Neutrophil (primary cell): ENCODE measurements around the gene ATP7B.
A peak's percentile ranks its signal among the peaks of the same experiment; 100 is the strongest.

Experiments used
- H3K27ac ChIP-seq: fragments of 200-600 bp; sonication (generic); 2 replicates; pipeline ENCODE4 v1.5.1; 2016; ENCODE audit warnings: mild to moderate bottlenecking, moderate library complexity
- H3K27me3 ChIP-seq: fragments of 200-600 bp; sonication (generic); 2 replicates; pipeline ENCODE4 v1.6.0; 2016; ENCODE audit warnings: mild to moderate bottlenecking
- H3K36me3 ChIP-seq: fragments of 200-600 bp; sonication (generic); 2 replicates; pipeline ENCODE4 v1.5.1; 2017
- H3K4me1 ChIP-seq, 2 experiments: fragments of 200-600 bp in 1 of 2; sonication (generic) in 1 of 2; 1 replicate in 1 of 2; 2 replicates in 1 of 2; pipeline versions ENCODE4 v1.5.1 to v1.6.1; 2013 to 2016; ENCODE audit warnings: low read depth in 1 of 2, low read length in 1 of 2, mild to moderate bottlenecking in 1 of 2, moderate library complexity in 1 of 2; ENCODE audit not compliant: control insufficient read depth in 1 of 2, insufficient read depth in 1 of 2
- H3K4me3 ChIP-seq, 2 experiments: fragments of 200-600 bp in 1 of 2; sonication (generic) in 1 of 2; 1 replicate in 1 of 2; 2 replicates in 1 of 2; pipeline ENCODE4 v1.5.1; 2013 to 2016; ENCODE audit warnings: low read depth in 1 of 2, low read length in 1 of 2, mild to moderate bottlenecking in 1 of 2, moderate library complexity in 1 of 2
- H3K9me3 ChIP-seq: fragments of 200-600 bp; sonication (generic); 2 replicates; pipeline ENCODE4 v1.5.1; 2016
- TF ChIP-seq, protein P1 (sequence below): fragments of 200-600 bp; sonication (generic); IDR thresholded peaks from 2 replicates; pipeline ENCODE4 v1.5.1; 2016; ENCODE audit warnings: antibody characterized with exemption

ATP7B gene

DNA sequence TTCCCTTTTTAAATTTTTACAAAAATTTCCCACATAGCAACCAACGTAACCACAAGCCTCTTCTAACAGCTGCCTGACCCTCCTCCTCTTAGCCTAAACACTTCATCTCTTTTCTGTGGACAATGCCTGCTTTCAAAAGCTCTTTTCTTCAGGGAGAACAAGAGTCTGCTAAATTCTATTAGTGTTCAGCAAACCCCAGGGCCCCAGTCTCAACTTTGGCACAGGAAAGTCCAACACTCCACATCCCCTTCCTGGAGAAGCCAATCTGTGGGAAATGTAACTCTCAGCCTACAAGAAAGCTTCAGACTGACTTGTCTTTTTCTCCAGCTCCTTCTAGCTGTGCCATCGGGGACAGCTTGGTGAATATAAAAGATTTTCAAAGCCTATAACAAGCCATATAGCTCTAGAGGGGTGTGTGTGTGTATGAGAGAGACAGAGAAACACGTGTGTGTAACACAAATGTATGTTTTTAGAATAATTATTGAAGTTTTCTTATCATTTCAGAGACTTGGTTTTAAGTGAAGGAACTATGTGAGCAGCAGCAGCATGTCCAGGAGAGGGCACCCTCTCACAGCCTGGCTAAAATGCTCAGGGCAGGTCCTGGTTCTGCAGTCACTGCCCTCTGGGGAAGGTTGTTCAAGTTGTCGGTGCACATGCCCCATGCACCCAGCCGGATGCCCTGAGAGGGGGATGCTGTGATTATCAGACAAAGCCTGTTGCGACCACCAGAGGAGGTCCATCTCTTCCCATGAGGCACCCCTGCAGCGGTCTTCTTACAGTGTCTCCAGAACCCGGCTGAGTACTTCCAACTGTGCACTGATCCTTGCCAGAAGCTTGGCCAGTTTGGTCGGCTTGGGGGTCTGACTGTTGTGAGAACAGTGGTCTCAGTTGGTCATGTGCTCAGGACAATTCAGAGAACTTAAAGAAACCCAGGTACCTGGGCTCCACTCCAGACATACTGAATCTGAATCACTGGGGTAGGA, 115.1 kb downstream of the ATP7B start:
- no peak overlapping the region for H3K4me3 ChIP-seq
- no peaks in the 10 kb centered on the region for H3K36me3 ChIP-seq
- TF ChIP-seq, protein P1, sequence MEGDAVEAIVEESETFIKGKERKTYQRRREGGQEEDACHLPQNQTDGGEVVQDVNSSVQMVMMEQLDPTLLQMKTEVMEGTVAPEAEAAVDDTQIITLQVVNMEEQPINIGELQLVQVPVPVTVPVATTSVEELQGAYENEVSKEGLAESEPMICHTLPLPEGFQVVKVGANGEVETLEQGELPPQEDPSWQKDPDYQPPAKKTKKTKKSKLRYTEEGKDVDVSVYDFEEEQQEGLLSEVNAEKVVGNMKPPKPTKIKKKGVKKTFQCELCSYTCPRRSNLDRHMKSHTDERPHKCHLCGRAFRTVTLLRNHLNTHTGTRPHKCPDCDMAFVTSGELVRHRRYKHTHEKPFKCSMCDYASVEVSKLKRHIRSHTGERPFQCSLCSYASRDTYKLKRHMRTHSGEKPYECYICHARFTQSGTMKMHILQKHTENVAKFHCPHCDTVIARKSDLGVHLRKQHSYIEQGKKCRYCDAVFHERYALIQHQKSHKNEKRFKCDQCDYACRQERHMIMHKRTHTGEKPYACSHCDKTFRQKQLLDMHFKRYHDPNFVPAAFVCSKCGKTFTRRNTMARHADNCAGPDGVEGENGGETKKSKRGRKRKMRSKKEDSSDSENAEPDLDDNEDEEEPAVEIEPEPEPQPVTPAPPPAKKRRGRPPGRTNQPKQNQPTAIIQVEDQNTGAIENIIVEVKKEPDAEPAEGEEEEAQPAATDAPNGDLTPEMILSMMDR, result peak; percentile 41
- H3K9me3 ChIP-seq, result no peaks in the 10 kb centered on the region
- no peaks in the 10 kb centered on the region for H3K27me3 ChIP-seq
- H3K4me1 ChIP-seq, result peaks cover 13 to 14% of the 10 kb centered on the region in 2 experiments
- H3K27ac ChIP-seq, result no peak overlapping the region

DNA sequence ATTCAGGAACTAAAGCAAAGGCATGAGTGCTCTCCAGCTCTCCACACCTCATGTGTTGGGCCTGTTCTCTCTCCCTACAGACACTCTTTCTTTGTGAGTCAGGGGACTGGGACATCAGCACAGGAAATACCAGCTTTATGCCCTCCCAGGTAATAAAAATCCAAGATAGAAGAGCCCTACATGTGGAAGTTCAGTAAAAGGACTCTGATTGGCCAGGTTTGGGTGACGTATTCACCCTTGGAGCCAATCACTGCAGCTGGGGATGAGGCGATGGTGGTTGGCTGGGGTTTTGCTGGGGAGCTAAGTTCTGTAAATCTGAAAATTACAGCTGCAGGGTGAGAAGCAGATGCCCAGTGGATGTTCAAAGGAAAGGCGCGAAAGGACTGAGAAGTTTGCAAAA, 117.0 kb downstream of the ATP7B start:
- Histone ChIP-seq H3K36me3 (no peaks in the 10 kb centered on the region), H3K27me3 (no peaks in the 10 kb centered on the region), H3K27ac (no peak overlapping the region), H3K4me1 (peaks cover 13 to 14% of the 10 kb centered on the region in 2 experiments), H3K9me3 (no peaks in the 10 kb centered on the region), H3K4me3 (no peak overlapping the region)
- TF ChIP-seq, protein P1, result no peak

DNA sequence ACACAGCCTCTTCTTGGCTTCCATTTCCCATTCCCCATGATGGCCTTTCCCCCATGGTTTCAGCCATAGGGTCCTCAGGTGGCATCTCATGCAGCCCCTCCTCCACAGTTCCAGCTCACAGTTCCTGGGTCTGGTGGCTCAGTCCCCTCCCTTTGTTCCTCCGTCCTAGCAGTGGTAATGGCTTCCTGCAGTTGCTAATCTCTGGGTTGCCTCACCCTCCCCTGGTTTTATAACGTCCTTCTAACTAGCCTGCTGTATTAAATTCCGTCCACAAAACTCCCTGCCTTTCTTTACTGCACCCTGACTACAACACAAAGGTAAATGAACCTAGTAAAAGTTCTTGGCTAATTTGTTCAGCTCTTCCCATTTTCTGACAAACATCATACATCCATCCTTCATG, 118.6 kb downstream of the ATP7B start:
- no peaks in the 10 kb centered on the region for H3K27me3 ChIP-seq
- H3K4me3 ChIP-seq, result no peak overlapping the region
- TF ChIP-seq, protein P1, result no peak
- H3K4me1 ChIP-seq, result peaks cover 13 to 14% of the 10 kb centered on the region in 2 experiments
- H3K27ac ChIP-seq, result peak overlapping the region; percentile 18
- no peaks in the 10 kb centered on the region for H3K36me3 ChIP-seq
- no peaks in the 10 kb centered on the region for H3K9me3 ChIP-seq

DNA sequence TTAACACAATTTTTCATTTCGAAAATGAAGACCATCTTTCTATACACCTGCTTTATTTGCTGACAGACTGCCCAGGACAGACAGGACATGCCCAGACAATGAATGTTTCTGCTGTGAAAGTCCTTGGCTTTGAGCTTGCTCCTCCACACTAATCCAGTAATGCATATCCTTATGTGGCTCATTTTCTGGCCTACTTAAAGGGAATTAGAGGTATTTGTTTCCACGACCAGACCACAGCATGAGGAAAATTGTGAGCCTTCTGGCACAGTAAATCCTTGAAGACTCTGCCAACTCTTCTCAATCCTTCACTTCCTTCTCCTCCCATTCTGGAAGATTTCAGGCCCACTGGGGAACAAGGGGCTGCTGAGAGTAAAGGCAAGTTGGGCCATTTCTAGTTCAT, 123.8 kb downstream of the ATP7B start:
- TF ChIP-seq, protein P1, result no peak
- no peak overlapping the region for H3K27ac ChIP-seq
- H3K9me3 ChIP-seq, result no peaks in the 10 kb centered on the region
- no peak overlapping the region for H3K4me3 ChIP-seq
- H3K36me3 ChIP-seq, result no peaks in the 10 kb centered on the region
- H3K4me1 ChIP-seq, result peaks cover 6 to 7% of the 10 kb centered on the region in 2 experiments
- H3K27me3 ChIP-seq, result no peaks in the 10 kb centered on the region

DNA sequence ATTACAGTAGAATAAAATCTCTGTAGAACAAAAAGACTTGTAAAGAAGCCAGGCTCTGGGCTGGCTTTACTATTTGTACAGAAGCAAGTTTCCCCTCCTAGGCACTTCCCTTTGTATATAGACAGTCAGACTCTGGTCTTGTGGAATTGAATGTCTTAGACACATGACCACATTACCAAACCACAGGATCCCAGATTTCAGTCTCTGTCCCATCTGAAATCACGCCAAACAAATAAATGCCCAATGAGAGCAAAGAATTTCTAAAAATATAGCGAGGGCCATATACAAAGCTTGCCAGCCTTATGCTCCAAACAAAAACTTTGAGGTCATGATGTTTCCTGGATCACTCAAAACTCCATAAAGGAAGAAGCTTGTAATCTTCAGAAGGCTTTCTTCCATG, 125.6 kb downstream of the ATP7B start:
- H3K4me1 ChIP-seq, result no peaks in the 10 kb centered on the region
- no peaks in the 10 kb centered on the region for H3K27me3 ChIP-seq
- H3K4me3 ChIP-seq, result no peak overlapping the region
- H3K36me3 ChIP-seq, result no peaks in the 10 kb centered on the region
- H3K9me3 ChIP-seq, result no peaks in the 10 kb centered on the region
- TF ChIP-seq, protein P1, result no peak
- H3K27ac ChIP-seq, result no peak overlapping the region
